Measurements from ENCODE around the gene UBALD1. TPM values are rescaled to one million over a fixed set of nuclear protein-coding genes. Genes with fewer than 3 reads are reported as not detected.

Gene UBALD1
- total and polyA plus RNA-seq, 2 donors (not counting 1 experiment from before 2014, with no cell fraction given), result 25.6 to 31.7 TPM

DNA sequence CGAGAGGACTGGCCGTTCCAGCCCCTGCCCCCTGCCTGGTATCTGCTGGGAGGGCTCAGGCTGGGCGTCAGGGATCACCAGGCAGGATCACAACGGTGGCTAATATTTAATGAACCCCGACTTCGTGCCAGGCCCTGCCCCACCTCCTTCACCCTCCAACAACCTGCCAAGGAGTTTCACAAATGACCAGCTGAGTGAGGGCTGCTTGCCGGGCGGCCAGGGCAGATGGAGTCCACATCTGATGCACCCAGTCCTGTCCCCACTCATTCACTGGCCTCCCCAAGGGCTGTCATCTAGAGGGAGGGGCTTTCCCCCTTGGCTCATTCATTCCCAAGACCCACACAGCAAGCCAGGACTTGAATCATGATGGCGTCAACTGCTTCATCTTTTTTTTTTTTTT, 17.5 kb downstream of the UBALD1 start:
- 82% methylated on average over 8 of the region's 9 CpGs for whole genome bisulfite sequencing (ENCODE audit: insufficient coverage)

More for the DNA sequence above, 17.5 kb downstream of the UBALD1 start:
- H3K27me3 ChIP-seq (replicated peaks in 1 of 4; ENCODE audit: control extremely low read depth in 1 of 4, control insufficient read depth in 3 of 4, insufficient read depth in 4 of 4, low read length in 3 of 4), result peaks cover 0 to 7% (median 0%) of the 10 kb centered on the region in 4 experiments
- POLR2A ChIA-PET, result no interaction called here
- no peaks in the 10 kb centered on the region for H3K9me3 Mint-ChIP-seq (ENCODE audit: insufficient read depth)
- no peak overlapping the region for H3K4me3 Mint-ChIP-seq
- no peaks in the 10 kb centered on the region for H4K20me1 ChIP-seq (ENCODE audit: control insufficient read depth, insufficient read depth, low read length, poor library complexity, severe bottlenecking)
- no peaks in the 10 kb centered on the region for H3K4me1 Mint-ChIP-seq
- H3K27ac ChIP-seq (ENCODE audit: low read length in 2 of 2), result no peak overlapping the region
- CTCF ChIA-PET, result interaction anchor here (1.4 kb wide), 1 partner anchor 11 kb away, joined by 3 read pairs; no protein-coding TSS in a partner anchor
- no peak overlapping the region for H3K4me2 ChIP-seq (replicated peaks; ENCODE audit: low read depth, low read length, poor library complexity, severe bottlenecking)
- no peak overlapping the region for H3K4me3 ChIP-seq (ENCODE audit: control extremely low read depth in 1 of 5, extremely low read depth in 1 of 5, insufficient read depth in 1 of 5, low read depth in 2 of 5, low read length in 4 of 5)
- TF ChIP-seq EZH2 (IDR thresholded peaks at IDR 0.05; ENCODE audit: borderline replicate concordance, insufficient read depth, low read depth, low read length, poor library complexity, severe bottlenecking), result no peak
- TF ChIP-seq, protein P1, sequence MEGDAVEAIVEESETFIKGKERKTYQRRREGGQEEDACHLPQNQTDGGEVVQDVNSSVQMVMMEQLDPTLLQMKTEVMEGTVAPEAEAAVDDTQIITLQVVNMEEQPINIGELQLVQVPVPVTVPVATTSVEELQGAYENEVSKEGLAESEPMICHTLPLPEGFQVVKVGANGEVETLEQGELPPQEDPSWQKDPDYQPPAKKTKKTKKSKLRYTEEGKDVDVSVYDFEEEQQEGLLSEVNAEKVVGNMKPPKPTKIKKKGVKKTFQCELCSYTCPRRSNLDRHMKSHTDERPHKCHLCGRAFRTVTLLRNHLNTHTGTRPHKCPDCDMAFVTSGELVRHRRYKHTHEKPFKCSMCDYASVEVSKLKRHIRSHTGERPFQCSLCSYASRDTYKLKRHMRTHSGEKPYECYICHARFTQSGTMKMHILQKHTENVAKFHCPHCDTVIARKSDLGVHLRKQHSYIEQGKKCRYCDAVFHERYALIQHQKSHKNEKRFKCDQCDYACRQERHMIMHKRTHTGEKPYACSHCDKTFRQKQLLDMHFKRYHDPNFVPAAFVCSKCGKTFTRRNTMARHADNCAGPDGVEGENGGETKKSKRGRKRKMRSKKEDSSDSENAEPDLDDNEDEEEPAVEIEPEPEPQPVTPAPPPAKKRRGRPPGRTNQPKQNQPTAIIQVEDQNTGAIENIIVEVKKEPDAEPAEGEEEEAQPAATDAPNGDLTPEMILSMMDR (IDR thresholded peaks at IDR 0.05), result no peak
- no peaks in the 10 kb centered on the region for H3K4me1 ChIP-seq (ENCODE audit: control insufficient read depth in 2 of 2, insufficient read depth in 2 of 2, low read length in 2 of 2)
- H3K27ac Mint-ChIP-seq, result no peak overlapping the region
- peaks cover 0 to 5% (median 0%) of the 10 kb centered on the region in 3 donors for H3K9me3 ChIP-seq (ENCODE audit: control extremely low read depth in 1 of 3, control insufficient read depth in 2 of 3, insufficient read depth in 1 of 3, low read length in 2 of 3)
- DNase-seq, result no peak
- ATAC-seq (ENCODE audit: low read depth), result no peak
- intact Hi-C loops (cut with micrococcal nuclease), result no loop called here
- H3K27me3 Mint-ChIP-seq, result peaks cover 4% of the 10 kb centered on the region
- H3K36me3 ChIP-seq (replicated peaks in 1 of 2; ENCODE audit: control extremely low read depth in 1 of 2, control insufficient read depth in 1 of 2, extremely low read depth in 1 of 2, insufficient read depth in 2 of 2, low read length in 1 of 2), result no peaks in the 10 kb centered on the region
- no peak overlapping the region for H2AFZ ChIP-seq (ENCODE audit: insufficient read depth, low read depth, low read length, poor library complexity, severe bottlenecking)
- H3K9ac ChIP-seq (ENCODE audit: low read length), result no peak overlapping the region
- H3K79me2 ChIP-seq (ENCODE audit: control insufficient read depth, insufficient read depth, low read length), result no peaks in the 10 kb centered on the region
